Psoas muscle (tissue), 8 donors: Measurements from ENCODE around the gene CHCHD6. TPM values are rescaled to one million over a fixed set of nuclear protein-coding genes. Genes with fewer than 3 reads are reported as not detected.
A peak's percentile ranks its signal among the peaks of the same experiment; 100 is the strongest.

ENCODE experiments used
- ATAC-seq, 4 donors: fragments of 200-7000 bp; cut with Tn5 transposase; one replicate each; pipeline ENCODE4 v1.9.1; 2020; ENCODE audit warnings: moderate library complexity in 3 of 4, mild to moderate bottlenecking in 2 of 4
- DNase-seq, 2 donors: peaks; one replicate each; pipeline ENCODE4 v3.0.0-alpha.2; 2020
- H3K27ac ChIP-seq: fragments of 200-600 bp; one replicate; pipeline ENCODE4 v1.8.0; 2022
- H3K27me3 ChIP-seq, 3 donors: fragments of 200-600 bp in 1 of 3; one replicate each; pipeline versions ENCODE4 v1.6.1 to v1.8.0; 2013 to 2022; ENCODE audit warnings: low read length in 2 of 3, mild to moderate bottlenecking in 2 of 3, moderate library complexity in 1 of 3; ENCODE audit not compliant: insufficient read depth in 3 of 3
- H3K36me3 ChIP-seq, 2 donors: fragments of 200-600 bp in 1 of 2; one replicate each; pipeline versions ENCODE4 v1.6.1 to v1.8.0; 2013 to 2022; ENCODE audit warnings: low read depth in 1 of 2, mild to moderate bottlenecking in 1 of 2, moderate library complexity in 1 of 2; ENCODE audit not compliant: insufficient read depth in 1 of 2
- H3K4me1 ChIP-seq: fragments of 200-600 bp; one replicate; pipeline ENCODE4 v1.8.0; 2022
- H3K4me3 ChIP-seq: fragments of 200-600 bp; one replicate; pipeline ENCODE4 v1.8.0; 2022; ENCODE audit warnings: mild to moderate bottlenecking
- H3K9me3 ChIP-seq: fragments of 200-600 bp; one replicate; pipeline ENCODE4 v1.8.0; 2022
- CTCF ChIP-seq: fragments of 200-600 bp; IDR thresholded peaks from one replicate; pipeline ENCODE4 v1.8.0; 2022; ENCODE audit warnings: antibody characterized with exemption
- WGBS, 3 donors: extraction: QIAGEN DNeasy Blood & Tissue Kit; methylation state at CpG; one replicate each; pipeline versions ENCODE4 v1.1.6 to v1.1.7; 2013; 5-methylcytosine and 5-hydroxymethylcytosine counted together
- intact Hi-C, 2 donors: fragments of 100-400 bp; cut with DNase I; formaldehyde crosslinking; loops; one replicate each; pipeline versions ENCODE4 v1.11.0 to v1.14.2; 2022
- polyA plus RNA-seq, 3 donors: library from polyadenylated mRNA; stranded (reverse); fragments of 200-250 nt; gene quantifications; one replicate each; pipeline ENCODE4 v1.2.3, GENCODE V29; 2013
- total RNA-seq, 4 donors: library from RNA; stranded (reverse); fragmentation: NEBNext Ultra II Directional in 2 of 4; extraction: Animal tissue kit (Norgen Biotek cat#: 25700) in 2 of 4; gene quantifications; one replicate each; pipeline versions ENCODE4 v1.2.1 to v1.2.4, GENCODE V29; 2021 to 2023
- donor health status: healthy with polysubstance abuse.
- donor health status: DM: no; HTN: no; CAD: no; lungs with moderate emphysema.
- donor health status: Bipolar disorder and iron deficiency.
- donor health status: healthy.
- donor health status: DM: yes; HTN: yes; CAD: no.
- donor health status: DM: no; HTN: no; CAD: no.
- donor health status: DM: no; HTN: no; CAD: no.
- donor health status: DM: yes; HTN: yes; CAD: no.

Gene CHCHD6
- total and polyA plus RNA-seq, 7 donors, result 2.4 to 13.8 (median 3.5) TPM

GRCh38 chr3:126749931-126750755 is 46.1 kb downstream of the CHCHD6 start:
- H3K9me3 ChIP-seq, result no peaks in the 10 kb centered on the region
- DNase-seq (no peak), ATAC-seq (no peak)
- H3K27me3 ChIP-seq, result no peaks in the 10 kb centered on the region
- H3K4me3 ChIP-seq, result no peak overlapping the region
- H3K36me3 ChIP-seq, result no peaks in the 10 kb centered on the region
- H3K27ac ChIP-seq, result no peak overlapping the region
- H3K4me1 ChIP-seq, result peaks cover 22% of the 10 kb centered on the region
- TF ChIP-seq CTCF, result no peak
- intact Hi-C loops, result loop anchor here (2.0 to 10.0 kb wide), 7 partner anchors 68 to 797 kb away; partner anchors contain the start of gene PLXNA1 (in 1 of the 2)
- 91 to 95% (median 93%) methylated on average over 8 of the region's 8 CpGs for WGBS, 3 donors

GRCh38 chr3:126750756-126751121 is 46.7 kb downstream of the CHCHD6 start:
- no peak for TF ChIP-seq CTCF
- no peak overlapping the region for H3K4me3 ChIP-seq
- H3K9me3 ChIP-seq, result no peaks in the 10 kb centered on the region
- H3K27ac ChIP-seq, result no peak overlapping the region
- H3K4me1 ChIP-seq, result peaks cover 16% of the 10 kb centered on the region
- WGBS, 3 donors, result 36 to 53% (median 45%) methylated on average over 4 of the region's 4 CpGs
- H3K27me3 ChIP-seq, result no peaks in the 10 kb centered on the region
- H3K36me3 ChIP-seq, result no peaks in the 10 kb centered on the region
- intact Hi-C loops, result loop anchor here (2.0 to 10.0 kb wide), 6 partner anchors 142 to 797 kb away; partner anchors contain the start of gene PLXNA1 (in 1 of the 2)
- no peak for DNase-seq
- no peak for ATAC-seq

- H3K9me3 ChIP-seq, result no peaks in the 10 kb centered on the region
- H3K36me3 ChIP-seq, result no peaks in the 10 kb centered on the region
- no peak for TF ChIP-seq CTCF
- DNase-seq (no peak), ATAC-seq (peak in 2 of 4 donors; percentile 12 to 21)
- no peaks in the 10 kb centered on the region for H3K27me3 ChIP-seq
- H3K4me1 ChIP-seq, result peaks cover 10% of the 10 kb centered on the region
- no peak overlapping the region for H3K27ac ChIP-seq
- 73 to 77% (median 75%) methylated on average over 7 of the region's 7 CpGs for WGBS, 3 donors
- intact Hi-C loops, result loop anchor here (2.0 to 10.0 kb wide), 6 partner anchors 141 to 796 kb away; partner anchors contain the start of gene PLXNA1 (in 1 of the 2)
- no peak overlapping the region for H3K4me3 ChIP-seq
Observed at GRCh38 chr3:126751611-126752302, 47.7 kb downstream of the CHCHD6 start.

GRCh38 chr3:126752303-126753190 is 48.5 kb downstream of the CHCHD6 start:
- ATAC-seq (peak; percentile 93 to 99 (median 95)), DNase-seq (peak; percentile 80 to 88)
- no peaks in the 10 kb centered on the region for H3K36me3 ChIP-seq
- H3K27ac ChIP-seq, result no peak overlapping the region
- H3K4me1 ChIP-seq, result peaks cover 7% of the 10 kb centered on the region
- intact Hi-C loops, result loop anchor here (5.0 to 10.0 kb wide), 5 partner anchors 140 to 795 kb away; partner anchors contain the start of gene PLXNA1 (in 1 of the 2)
- H3K27me3 ChIP-seq, result no peaks in the 10 kb centered on the region
- WGBS, 3 donors, result 47 to 57% (median 48%) methylated on average over 15 of the region's 15 CpGs
- peak; percentile 91 for TF ChIP-seq CTCF
- H3K4me3 ChIP-seq, result no peak overlapping the region
- H3K9me3 ChIP-seq, result no peaks in the 10 kb centered on the region
